Stimulated activated CD8-positive, alpha-beta memory T cell treated with anti-CD3 and anti-CD28 coated beads, Interleukin-4, amount 100 ng/mL, for 1 hour (primary cell): ENCODE data around the gene SHB.

Experiments used
- DNase-seq, 2 donors: peaks; one replicate each; pipeline ENCODE4 v3.0.0-alpha.2; 2020; ENCODE audit warnings: low read depth in 2 of 2, low spot score in 1 of 2

The SHB gene, protein sequence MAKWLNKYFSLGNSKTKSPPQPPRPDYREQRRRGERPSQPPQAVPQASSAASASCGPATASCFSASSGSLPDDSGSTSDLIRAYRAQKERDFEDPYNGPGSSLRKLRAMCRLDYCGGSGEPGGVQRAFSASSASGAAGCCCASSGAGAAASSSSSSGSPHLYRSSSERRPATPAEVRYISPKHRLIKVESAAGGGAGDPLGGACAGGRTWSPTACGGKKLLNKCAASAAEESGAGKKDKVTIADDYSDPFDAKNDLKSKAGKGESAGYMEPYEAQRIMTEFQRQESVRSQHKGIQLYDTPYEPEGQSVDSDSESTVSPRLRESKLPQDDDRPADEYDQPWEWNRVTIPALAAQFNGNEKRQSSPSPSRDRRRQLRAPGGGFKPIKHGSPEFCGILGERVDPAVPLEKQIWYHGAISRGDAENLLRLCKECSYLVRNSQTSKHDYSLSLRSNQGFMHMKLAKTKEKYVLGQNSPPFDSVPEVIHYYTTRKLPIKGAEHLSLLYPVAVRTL

DNA sequence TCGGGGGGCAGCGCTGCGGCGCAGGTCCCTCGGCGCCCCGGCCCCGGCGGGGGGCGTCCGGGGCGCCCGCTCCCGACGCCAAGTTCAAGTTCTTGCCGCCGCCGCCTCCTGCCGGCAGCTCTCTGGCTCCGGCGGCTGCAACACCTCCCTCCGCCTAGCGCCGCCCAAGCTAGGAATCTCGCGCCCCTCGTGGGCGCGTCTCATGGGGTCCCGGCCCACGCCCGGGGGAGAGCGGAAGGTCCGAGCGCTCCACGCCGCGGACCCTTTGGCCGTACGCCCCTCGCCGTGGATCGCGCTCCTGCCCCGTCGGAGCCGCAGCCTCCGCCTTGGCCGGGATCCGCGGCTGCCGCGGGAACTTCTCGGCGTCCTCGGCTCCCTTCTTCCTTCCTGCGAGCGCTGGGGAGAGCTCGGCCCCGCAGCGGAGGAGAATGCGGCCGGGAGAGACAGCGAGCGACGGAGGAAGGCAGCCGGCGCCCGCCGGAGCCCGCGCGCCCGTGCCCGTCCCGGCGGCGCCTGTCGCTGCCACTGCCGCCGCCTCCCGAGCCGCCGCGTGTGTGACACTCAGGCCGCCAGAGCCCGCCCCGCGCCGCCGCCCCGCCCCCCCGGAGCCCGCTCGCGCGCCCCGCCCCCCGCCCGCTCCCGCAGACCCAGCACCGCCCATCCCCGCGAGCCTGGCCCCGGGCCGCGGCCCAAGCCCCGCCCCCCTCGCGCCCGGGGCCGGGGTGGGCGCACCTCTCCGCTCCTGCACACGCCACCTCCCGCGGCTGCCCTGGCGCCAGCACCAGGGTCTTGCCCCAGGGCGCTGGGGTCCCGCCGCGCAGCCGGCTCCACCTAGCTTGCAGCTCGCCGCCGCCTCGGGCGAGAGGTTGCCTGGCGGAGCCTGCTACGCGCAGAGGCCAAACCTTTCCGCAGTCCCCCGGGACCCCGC is at the start of gene SHB:
Gene SHB, minus strand, starts transcription at position 527 of the 928 bp plus-strand sequence. CDS start 582 bp downstream, outside the sequence.
- DNase-seq, result peak; percentile 54 to 66

DNA sequence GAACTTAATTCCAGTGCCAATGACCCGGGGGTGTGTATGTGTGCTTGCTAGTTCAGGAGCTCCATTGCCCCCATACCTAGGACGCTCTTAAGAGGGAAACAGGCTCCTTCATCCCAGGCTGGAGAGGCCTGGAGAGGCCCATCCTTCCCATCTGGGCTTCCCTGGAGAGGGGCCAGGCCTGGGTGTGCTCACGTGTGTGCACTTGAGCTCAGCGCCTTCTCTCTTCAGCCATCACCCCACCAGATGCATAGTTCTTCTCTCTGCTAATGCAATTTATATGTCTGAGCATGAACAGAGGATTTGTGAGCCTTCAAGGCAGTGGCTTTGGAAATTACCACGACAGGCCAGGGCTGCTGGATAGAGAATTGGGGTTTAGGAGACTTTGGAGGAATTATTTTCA is 48.6 kb upstream of the SHB start:
- DNase-seq, result no peak

DNA sequence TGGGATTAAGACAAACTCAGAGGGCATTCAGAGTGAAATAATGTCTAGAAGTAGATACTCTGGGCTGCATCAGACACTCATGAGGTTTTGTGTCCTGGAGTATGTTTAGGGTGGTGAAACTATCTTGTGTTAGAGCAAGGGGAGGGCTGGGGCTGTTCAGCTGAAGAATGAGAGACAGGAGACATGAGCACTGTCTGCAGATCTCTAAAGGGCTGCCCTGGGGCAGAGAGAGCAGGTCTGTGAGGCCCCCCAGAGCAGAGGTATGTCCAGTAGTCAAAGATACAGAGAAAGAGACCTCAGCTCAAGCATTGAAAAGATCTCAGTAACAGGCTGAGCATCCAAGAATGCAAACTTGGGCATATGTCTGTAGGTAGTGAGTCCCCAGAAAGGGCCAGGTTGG is 45.9 kb upstream of the SHB start:
- no peak for DNase-seq

GRCh38 chr9:38112456-38112855 is 43.4 kb upstream of the SHB start:
- DNase-seq, result no peak

DNA sequence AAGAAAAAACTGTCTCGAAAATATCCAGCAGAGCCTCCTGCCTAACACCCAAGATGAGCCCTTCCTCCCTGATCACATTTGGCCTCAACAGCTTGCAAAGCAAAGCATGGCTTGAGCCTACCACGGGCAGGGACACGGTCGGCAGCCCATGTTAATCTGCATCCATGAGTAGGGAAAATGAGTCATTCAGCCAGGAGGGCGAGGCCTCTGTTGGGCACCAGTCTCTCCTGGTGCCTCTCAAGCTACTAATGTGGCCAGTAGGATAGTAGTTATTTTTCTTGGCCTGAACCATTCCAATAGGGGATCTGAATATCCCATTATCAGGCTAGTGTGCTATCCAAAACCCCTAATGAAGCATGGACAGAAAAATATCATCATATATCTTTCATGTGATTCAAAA is 43.0 kb upstream of the SHB start:
- no peak for DNase-seq

- no peak for DNase-seq
Observed at GRCh38 chr9:38110476-38110875, 41.4 kb upstream of the SHB start.

- no peak for DNase-seq
Observed at GRCh38 chr9:38109601-38110000, 40.6 kb upstream of the SHB start.

- no peak for DNase-seq
Observed at GRCh38 chr9:38108326-38108725, 39.3 kb upstream of the SHB start.

- no peak for DNase-seq
Observed at GRCh38 chr9:38107811-38108304, 38.8 kb upstream of the SHB start.

GRCh38 chr9:38107405-38107804 is 38.4 kb upstream of the SHB start:
- DNase-seq, result no peak

DNA sequence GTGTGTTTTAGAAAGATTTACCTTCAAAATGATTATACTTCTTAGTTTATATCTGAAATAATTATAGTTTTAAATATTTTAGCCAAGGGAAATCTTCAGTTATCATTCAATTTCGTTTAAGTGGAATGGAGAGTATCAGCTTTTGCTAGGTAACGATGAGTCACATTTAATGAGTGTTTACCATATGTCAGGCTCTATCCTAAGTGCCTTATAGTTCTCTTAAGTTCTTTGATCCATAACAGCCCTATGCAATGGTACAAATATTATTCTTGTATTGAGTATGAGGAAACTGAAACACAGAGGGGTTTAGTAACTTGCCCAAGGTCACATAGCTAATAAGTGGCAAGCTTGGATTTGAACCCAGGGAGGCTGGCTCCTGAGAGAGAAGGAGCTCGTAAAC is 37.5 kb upstream of the SHB start:
- no peak for DNase-seq

GRCh38 chr9:38103340-38103739 is 34.3 kb upstream of the SHB start:
- DNase-seq, result no peak

DNA sequence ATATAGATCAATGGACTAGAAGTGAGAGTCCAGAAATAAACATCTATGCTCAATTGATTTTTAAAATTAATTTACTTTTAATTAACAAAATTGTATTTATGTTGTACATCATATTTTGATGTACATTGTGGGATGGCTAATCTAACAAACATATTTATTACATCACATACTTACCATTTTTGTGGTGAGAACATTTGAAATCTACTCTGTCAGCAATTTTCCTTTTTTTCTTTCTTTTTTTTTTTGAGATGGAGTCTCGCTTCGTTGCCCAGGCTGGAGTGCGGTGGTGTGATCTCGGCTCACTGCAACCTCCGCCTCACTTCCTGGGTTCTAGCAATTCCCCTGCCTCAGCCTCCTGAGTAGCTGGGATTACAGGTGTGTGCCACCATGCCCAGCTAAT is 32.4 kb upstream of the SHB start:
- no peak for DNase-seq

- no peak for DNase-seq
Observed at GRCh38 chr9:38096238-38096805, 27.3 kb upstream of the SHB start.

DNA sequence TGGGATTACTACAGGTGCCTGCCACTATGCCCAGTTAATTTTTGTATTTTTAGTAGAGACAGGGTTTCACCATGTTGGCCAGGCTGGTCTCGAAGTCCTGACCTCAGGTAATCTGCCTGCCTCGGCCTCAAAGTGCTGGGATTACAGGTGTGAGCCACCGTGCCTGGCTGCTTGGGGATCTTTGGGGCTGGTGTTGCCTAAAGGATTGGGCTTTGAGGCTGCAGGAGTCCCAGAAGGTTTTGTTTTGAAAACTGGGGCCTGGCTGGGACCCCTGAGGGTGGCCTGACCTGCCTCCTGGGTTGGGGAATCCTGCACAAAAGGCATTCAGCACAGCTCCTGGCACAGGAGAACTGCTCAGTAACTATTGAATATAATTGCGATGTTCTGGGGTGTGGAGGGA is 25.1 kb upstream of the SHB start:
- DNase-seq, result no peak

DNA sequence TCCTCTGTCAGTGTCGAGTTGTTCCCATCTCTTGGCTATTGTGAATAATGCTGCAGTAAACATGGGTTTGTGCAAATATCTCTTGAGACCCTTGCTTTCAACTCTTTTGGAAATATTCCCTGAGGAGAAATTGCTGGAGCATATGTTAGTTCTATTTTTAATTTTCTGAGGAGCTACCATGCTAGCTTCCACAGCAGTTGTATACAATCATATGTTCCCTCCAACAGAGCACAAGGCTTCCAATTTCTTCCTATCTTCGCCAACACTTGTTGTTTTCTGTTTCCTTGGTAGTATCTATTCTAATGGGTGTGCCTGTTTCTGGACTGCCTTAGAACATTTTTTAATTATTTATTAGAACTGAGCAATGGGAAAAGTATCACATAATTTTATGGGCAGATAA is 23.6 kb upstream of the SHB start:
- DNase-seq, result no peak

DNA sequence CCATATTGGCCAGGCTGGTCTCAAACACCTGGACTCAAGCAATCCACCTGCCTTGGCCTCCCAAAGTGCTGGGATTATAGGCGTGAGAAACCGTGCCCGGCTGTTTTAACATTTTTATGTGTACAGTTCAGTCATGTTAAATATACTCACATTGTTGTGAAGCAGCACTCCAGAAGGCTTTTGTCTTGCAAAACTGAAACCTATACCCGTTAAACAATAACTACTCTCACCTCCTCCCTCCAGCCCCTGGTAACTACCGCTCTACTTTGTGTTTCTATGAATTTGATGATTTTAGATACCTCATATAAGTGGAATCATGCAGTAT is 23.1 kb upstream of the SHB start:
- DNase-seq, result no peak

- DNase-seq, result no peak
Observed at GRCh38 chr9:38091310-38092199, 22.5 kb upstream of the SHB start.

GRCh38 chr9:38090170-38090569 is 21.1 kb upstream of the SHB start:
- DNase-seq, result no peak

DNA sequence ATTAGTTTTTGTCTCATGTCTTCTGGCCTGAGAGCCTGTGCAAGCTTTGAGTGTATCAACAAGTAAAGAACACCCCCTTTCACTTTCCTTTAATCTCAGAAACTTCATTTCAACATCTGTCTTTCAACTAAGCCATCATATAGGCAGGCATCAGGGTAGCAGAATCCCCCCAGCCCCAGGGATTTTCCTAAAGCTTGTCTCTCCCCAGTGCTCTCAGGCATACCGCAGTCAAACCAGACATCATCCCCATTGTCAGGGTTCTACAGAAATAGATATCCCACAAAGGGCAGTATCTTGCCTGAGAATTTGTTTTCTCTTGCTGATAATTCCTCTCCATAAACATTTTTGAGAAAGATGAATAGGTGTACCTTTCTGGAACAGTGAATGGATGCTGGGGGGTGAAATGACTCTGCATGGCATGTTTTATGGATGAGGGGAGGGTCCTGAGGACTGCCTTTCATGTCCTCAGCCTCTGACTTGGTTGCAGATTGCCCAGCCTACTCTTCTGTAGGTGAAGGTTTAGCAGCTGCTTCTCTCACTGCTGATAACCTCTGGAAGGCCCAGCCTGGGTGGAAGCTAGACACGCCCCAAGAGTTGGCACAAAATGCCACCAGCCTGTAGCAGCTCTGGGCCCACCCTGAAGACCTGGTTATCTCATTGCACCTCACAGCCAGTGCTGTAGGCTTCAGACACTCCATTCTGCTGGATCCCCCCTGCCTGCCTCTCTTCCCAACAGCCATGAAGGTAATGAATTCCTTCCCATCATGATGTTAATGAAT is 20.5 kb upstream of the SHB start:
- no peak for DNase-seq
